HEK293T (cell line): Measurements from ENCODE around the gene LIFR.

Experiments
- ARNT ChIP-seq: fragments of 450-650 bp; IDR thresholded peaks from 2 replicates; pipeline ENCODE4 v1.6.1; 2017; ENCODE audit warnings: mild to moderate bottlenecking
- BHLHE40 ChIP-seq: fragments of 450-650 bp; IDR thresholded peaks from 2 replicates; pipeline ENCODE4 v1.6.1; 2016; ENCODE audit warnings: mild to moderate bottlenecking, moderate library complexity, borderline replicate concordance
- CTBP1 ChIP-seq: fragments of 450-650 bp; IDR thresholded peaks from 2 replicates; pipeline ENCODE4 v1.6.1; 2016; ENCODE audit warnings: borderline replicate concordance
- ELF4 ChIP-seq: fragments of 450-650 bp; IDR thresholded peaks from 2 replicates; pipeline ENCODE4 v1.6.1; 2017; ENCODE audit warnings: antibody characterized with exemption
- FOXK2 ChIP-seq: fragments of 450-650 bp; IDR thresholded peaks from 2 replicates; pipeline ENCODE4 v1.6.1; 2016; ENCODE audit warnings: mild to moderate bottlenecking
- FOXM1 ChIP-seq: fragments of 450-650 bp; IDR thresholded peaks from 2 replicates; pipeline ENCODE4 v1.6.1; 2017; ENCODE audit warnings: mild to moderate bottlenecking, borderline replicate concordance
- LEF1 ChIP-seq: fragments of 450-650 bp; IDR thresholded peaks from 2 replicates; pipeline ENCODE4 v1.6.1; 2017; ENCODE audit warnings: mild to moderate bottlenecking, borderline replicate concordance
- NFRKB ChIP-seq: fragments of 450-650 bp; IDR thresholded peaks from 2 replicates; pipeline ENCODE4 v1.6.1; 2016; ENCODE audit warnings: mild to moderate bottlenecking, moderate library complexity
- SP1 ChIP-seq: fragments of 450-650 bp; IDR thresholded peaks from 2 replicates; pipeline ENCODE4 v1.6.1; 2017
- SUZ12 ChIP-seq: fragments of 450-650 bp; IDR thresholded peaks from 2 replicates; pipeline ENCODE4 v1.6.1; 2016; ENCODE audit warnings: mild to moderate bottlenecking
- TARDBP ChIP-seq: fragments of 450-650 bp; IDR thresholded peaks from 2 replicates; pipeline ENCODE4 v1.6.1; 2016
- TF ChIP-seq, protein P1 (sequence below): fragments of 450-650 bp; IDR thresholded peaks from 2 replicates; pipeline ENCODE4 v1.6.1; 2016

GRCh38 chr5:38458174-38458573, 98.3 kb downstream of the LIFR start:
- no peak for TF ChIP-seq FOXK2
- TF ChIP-seq LEF1: no peak
- no peak for TF ChIP-seq NFRKB
- TF ChIP-seq SP1: no peak
- no peak for TF ChIP-seq TARDBP
- TF ChIP-seq, protein P1, sequence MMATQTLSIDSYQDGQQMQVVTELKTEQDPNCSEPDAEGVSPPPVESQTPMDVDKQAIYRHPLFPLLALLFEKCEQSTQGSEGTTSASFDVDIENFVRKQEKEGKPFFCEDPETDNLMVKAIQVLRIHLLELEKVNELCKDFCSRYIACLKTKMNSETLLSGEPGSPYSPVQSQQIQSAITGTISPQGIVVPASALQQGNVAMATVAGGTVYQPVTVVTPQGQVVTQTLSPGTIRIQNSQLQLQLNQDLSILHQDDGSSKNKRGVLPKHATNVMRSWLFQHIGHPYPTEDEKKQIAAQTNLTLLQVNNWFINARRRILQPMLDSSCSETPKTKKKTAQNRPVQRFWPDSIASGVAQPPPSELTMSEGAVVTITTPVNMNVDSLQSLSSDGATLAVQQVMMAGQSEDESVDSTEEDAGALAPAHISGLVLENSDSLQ: no peak
- TF ChIP-seq FOXM1: no peak
- TF ChIP-seq ARNT: no peak
- no peak for TF ChIP-seq CTBP1
- no peak for TF ChIP-seq BHLHE40
- TF ChIP-seq SUZ12: no peak
- no peak for TF ChIP-seq ELF4
